SU-DHL-6 (cell line): ENCODE results near the gene ANXA3.

Experiments used
- H2AFZ ChIP-seq: fragments of 200-600 bp; sonication (generic); 2 replicates; pipeline ENCODE4 v1.6.1; 2014; ENCODE audit warnings: low read depth, mild to moderate bottlenecking, moderate library complexity, mixed read lengths, antibody characterized with exemption, low read length; ENCODE audit not compliant: severe bottlenecking
- H3F3A ChIP-seq: fragments of 200-600 bp; shearing (Covaris generic); 2 replicates; pipeline ENCODE4 v1.6.0; 2016; ENCODE audit warnings: antibody characterized with exemption, mild to moderate bottlenecking; ENCODE audit not compliant: insufficient read depth
- H3K27ac ChIP-seq: fragments of 200-600 bp; sonication (generic); 2 replicates; pipeline ENCODE4 v1.5.1; 2016; ENCODE audit warnings: low read depth, mild to moderate bottlenecking, low read length, moderate library complexity, mixed read lengths
- H3K27me3 ChIP-seq: fragments of 200-600 bp; sonication (generic), shearing (Covaris generic); 2 replicates; pipeline ENCODE4 v1.6.0; 2014; ENCODE audit warnings: mild to moderate bottlenecking, low read length
- H3K36me3 ChIP-seq: fragments of 200-600 bp; sonication (generic); 2 replicates; pipeline ENCODE4 v1.6.1; 2014; ENCODE audit warnings: mild to moderate bottlenecking, low read length, mixed read lengths
- H3K4me2 ChIP-seq: fragments of 300-600, 200-600 bp; shearing (Covaris generic), sonication (generic); 2 replicates; pipeline ENCODE4 v1.6.0; 2014; ENCODE audit warnings: low read length, low read depth, mild to moderate bottlenecking; ENCODE audit not compliant: poor library complexity, severe bottlenecking
- H3K4me3 ChIP-seq: fragments of 200-600 bp; sonication (generic); 2 replicates; pipeline ENCODE4 v1.5.1; 2014; ENCODE audit warnings: antibody characterized with exemption, low read length, mild to moderate bottlenecking, mixed read lengths; ENCODE audit not compliant: insufficient read depth, poor library complexity, severe bottlenecking
- H3K79me2 ChIP-seq: fragments of 200-600 bp; sonication (generic); 2 replicates; pipeline ENCODE4 v1.6.1; 2014; ENCODE audit warnings: mild to moderate bottlenecking, low read length, moderate library complexity; ENCODE audit not compliant: insufficient read depth
- H3K9ac ChIP-seq: fragments of 200-600 bp; sonication (generic); 2 replicates; pipeline ENCODE4 v1.7.0; 2014; ENCODE audit warnings: mild to moderate bottlenecking, low read length
- H3K9me2 ChIP-seq: fragments of 200-600 bp; sonication (generic); replicated peaks from 2 replicates; pipeline ENCODE4 v1.6.1; 2014; ENCODE audit warnings: low read length; ENCODE audit not compliant: insufficient read depth
- H3K9me3 ChIP-seq: fragments of 200-600 bp; sonication (generic); 2 replicates; pipeline ENCODE4 v1.6.1; 2014; ENCODE audit warnings: low read length, mixed read lengths; ENCODE audit not compliant: insufficient read depth
- H4K20me1 ChIP-seq: fragments of 200-600 bp; sonication (generic); 2 replicates; pipeline ENCODE4 v1.6.1; 2014; ENCODE audit warnings: low read depth, mild to moderate bottlenecking, antibody characterized with exemption, low read length, moderate library complexity, mixed read lengths
- EZH2phosphoT487 ChIP-seq: fragments of 200-600 bp; sonication (generic), shearing (Covaris generic); conservative IDR thresholded peaks from 2 replicates; pipeline ENCODE4 v1.6.1; 2018; ENCODE audit warnings: mild to moderate bottlenecking, antibody characterized with exemption, low read length, moderate library complexity, mixed read lengths
- TF ChIP-seq, protein P1 (sequence below): fragments of 200-600 bp; sonication (generic); IDR thresholded peaks from one replicate; pipeline ENCODE4 v1.5.1; 2017; ENCODE audit warnings: antibody characterized with exemption, mild to moderate bottlenecking, low read length, moderate library complexity; ENCODE audit not compliant: insufficient read depth, poor library complexity, severe bottlenecking

Gene ANXA3

DNA sequence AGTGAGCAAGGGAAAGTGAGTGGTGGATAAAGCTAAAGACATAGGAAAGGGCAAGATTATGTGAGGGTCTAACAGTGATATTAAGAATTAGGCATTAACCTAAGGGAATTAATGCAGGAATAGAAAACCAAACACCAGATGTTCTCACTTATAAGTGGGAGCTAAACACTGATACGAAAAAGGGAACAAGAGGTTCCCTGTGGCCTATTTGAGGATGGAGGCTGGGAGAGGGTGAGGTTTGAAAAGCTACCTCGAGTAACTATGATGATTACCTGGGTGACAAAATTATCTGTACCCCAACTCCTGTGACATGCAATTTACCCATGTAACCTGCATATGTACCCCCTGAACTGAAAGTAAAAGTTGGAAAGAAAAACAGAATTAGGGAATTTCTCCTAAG lies 79.0 kb downstream of the ANXA3 start:
- Histone ChIP-seq H3K27ac (no peak overlapping the region), H3K27me3 (no peaks in the 10 kb centered on the region), H3K4me3 (no peak overlapping the region), H3K79me2 (no peaks in the 10 kb centered on the region), H3K9me2 (no peaks in the 10 kb centered on the region), H2AFZ (no peak overlapping the region), H3F3A (no peaks in the 10 kb centered on the region), H4K20me1 (no peaks in the 10 kb centered on the region), H3K9ac (no peak overlapping the region), H3K4me2 (no peak overlapping the region), H3K36me3 (no peaks in the 10 kb centered on the region), H3K9me3 (no peaks in the 10 kb centered on the region)
- TF ChIP-seq EZH2phosphoT487: no peak
- TF ChIP-seq, protein P1, sequence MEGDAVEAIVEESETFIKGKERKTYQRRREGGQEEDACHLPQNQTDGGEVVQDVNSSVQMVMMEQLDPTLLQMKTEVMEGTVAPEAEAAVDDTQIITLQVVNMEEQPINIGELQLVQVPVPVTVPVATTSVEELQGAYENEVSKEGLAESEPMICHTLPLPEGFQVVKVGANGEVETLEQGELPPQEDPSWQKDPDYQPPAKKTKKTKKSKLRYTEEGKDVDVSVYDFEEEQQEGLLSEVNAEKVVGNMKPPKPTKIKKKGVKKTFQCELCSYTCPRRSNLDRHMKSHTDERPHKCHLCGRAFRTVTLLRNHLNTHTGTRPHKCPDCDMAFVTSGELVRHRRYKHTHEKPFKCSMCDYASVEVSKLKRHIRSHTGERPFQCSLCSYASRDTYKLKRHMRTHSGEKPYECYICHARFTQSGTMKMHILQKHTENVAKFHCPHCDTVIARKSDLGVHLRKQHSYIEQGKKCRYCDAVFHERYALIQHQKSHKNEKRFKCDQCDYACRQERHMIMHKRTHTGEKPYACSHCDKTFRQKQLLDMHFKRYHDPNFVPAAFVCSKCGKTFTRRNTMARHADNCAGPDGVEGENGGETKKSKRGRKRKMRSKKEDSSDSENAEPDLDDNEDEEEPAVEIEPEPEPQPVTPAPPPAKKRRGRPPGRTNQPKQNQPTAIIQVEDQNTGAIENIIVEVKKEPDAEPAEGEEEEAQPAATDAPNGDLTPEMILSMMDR: no peak

DNA sequence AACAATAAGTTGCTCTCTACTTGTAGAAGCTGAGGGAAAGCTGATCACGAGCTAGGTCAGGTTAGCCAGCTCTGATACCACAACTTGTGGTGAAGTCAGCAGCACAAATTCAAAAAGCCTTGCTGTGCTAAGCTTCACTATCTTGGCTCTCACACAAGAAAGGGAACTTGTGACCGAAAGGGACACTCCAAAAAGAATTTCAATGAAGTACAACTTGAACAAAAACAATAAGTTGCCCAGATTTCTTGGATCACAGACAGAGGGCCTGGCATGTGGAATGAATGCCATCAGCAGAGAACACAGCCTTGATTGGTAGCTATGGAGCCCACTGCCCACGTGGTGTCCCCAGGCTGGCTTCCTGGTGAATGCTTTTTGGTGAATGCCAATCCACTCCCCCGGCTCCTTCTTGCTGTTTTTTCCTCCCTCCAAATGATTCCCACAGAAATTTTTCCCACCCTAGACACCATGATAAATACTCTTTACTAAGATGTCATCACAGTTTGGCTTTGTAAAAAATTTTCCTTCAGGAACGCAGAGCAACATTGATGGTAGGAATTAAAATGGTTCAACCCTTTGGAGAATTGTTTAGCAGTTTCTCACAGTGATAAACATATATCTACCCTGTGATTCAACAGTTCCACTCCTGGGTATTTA lies 82.6 kb downstream of the ANXA3 start:
- H3K27ac ChIP-seq: no peak overlapping the region
- H2AFZ ChIP-seq: no peak overlapping the region
- no peaks in the 10 kb centered on the region for H3K36me3 ChIP-seq
- H3K79me2 ChIP-seq: no peaks in the 10 kb centered on the region
- no peaks in the 10 kb centered on the region for H3K9me3 ChIP-seq
- H3F3A ChIP-seq: no peaks in the 10 kb centered on the region
- no peak overlapping the region for H3K4me2 ChIP-seq
- no peaks in the 10 kb centered on the region for H3K27me3 ChIP-seq
- H3K4me3 ChIP-seq: no peak overlapping the region
- H4K20me1 ChIP-seq: no peaks in the 10 kb centered on the region
- TF ChIP-seq, protein P1: no peak
- no peak for TF ChIP-seq EZH2phosphoT487
- H3K9ac ChIP-seq: no peak overlapping the region
- H3K9me2 ChIP-seq: no peaks in the 10 kb centered on the region

DNA sequence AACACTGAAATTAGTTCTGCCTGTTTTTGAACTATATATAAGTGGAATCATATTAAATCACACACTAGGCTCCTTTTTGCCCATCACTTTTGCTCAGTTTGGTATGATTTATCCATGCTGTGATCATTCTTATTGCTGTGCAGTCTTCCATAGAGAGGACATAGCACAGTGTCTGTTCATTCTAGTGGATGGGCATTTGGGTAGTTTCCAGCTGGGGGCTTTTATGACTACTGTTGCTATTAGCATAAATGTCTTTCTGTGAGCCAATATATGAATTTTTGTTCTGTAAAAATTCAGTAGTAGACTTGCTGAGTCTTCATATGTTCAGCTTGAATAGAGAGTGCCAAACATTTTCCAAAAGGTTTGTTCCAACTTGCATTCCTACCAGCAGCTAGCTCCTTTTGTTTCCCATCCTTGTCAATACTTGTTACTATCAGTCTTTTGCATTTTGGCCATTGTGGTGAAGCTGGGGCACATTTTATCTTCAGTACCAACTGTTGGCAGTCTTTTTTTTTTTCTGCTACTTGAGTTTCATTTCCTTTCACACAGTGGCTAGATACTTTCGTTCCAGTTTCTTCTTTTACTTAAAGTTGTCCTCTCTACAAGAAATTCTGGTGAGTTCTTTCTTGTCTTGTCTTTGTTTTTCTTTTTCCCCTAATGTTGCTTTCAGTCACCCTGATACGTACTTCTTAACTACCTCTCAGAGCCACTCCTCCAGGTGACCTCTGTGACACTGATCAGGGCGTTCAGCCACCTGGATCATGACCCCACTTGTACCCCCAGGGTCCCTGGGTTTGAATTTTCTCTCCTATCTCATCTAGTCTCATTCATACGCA lies 87.0 kb downstream of the ANXA3 start:
- H3K9me2 ChIP-seq: no peaks in the 10 kb centered on the region
- no peaks in the 10 kb centered on the region for H3K36me3 ChIP-seq
- no peaks in the 10 kb centered on the region for H3K9me3 ChIP-seq
- no peaks in the 10 kb centered on the region for H3F3A ChIP-seq
- H3K4me3 ChIP-seq: no peak overlapping the region
- no peak overlapping the region for H3K27ac ChIP-seq
- no peaks in the 10 kb centered on the region for H3K27me3 ChIP-seq
- no peak overlapping the region for H2AFZ ChIP-seq
- no peaks in the 10 kb centered on the region for H4K20me1 ChIP-seq
- H3K9ac ChIP-seq: no peak overlapping the region
- TF ChIP-seq EZH2phosphoT487: no peak
- TF ChIP-seq, protein P1: no peak
- no peaks in the 10 kb centered on the region for H3K79me2 ChIP-seq
- no peak overlapping the region for H3K4me2 ChIP-seq
